HG03064 (cell line): ENCODE measurements around the gene PCBP2.
A peak's percentile ranks its signal among the peaks of the same experiment; 100 is the strongest.
"Not testable (repeated sequence)": the region's sequence is repeated elsewhere in the genome, so short reads cannot be mapped to it uniquely, and the experiment has no call there.

Source experiments
- ATAC-seq: cut with Tn5 transposase; IDR thresholded peaks from one replicate; pipeline ENCODE4 v1.9.1; 2021; ENCODE audit warnings: low read depth; ENCODE audit not compliant: unreplicated experiment

PCBP2 gene

GRCh38 chr12:53439582-53439981 lies 12.3 kb upstream of the PCBP2 start:
- ATAC-seq, result not testable (repeated sequence)

- ATAC-seq, result peak; percentile 93
Observed at GRCh38 chr12:53441040-53441833, 10.7 kb upstream of the PCBP2 start, which contains the start of gene PRR13. Gene PRR13 (plus strand): TSS chr12:53441734. CDS start chr12:53442715, 981 bp downstream.

GRCh38 chr12:53443955-53444354 lies 7.9 kb upstream of the PCBP2 start:
- ATAC-seq, result no peak

GRCh38 chr12:53444593-53445325 lies 7.1 kb upstream of the PCBP2 start:
- not testable (repeated sequence) for ATAC-seq

GRCh38 chr12:53450936-53451335 lies 966 bp upstream of the PCBP2 start:
- no peak for ATAC-seq

- ATAC-seq, result peak; percentile 21
Observed at GRCh38 chr12:53452159-53453077, 516 bp downstream of the PCBP2 start.

- ATAC-seq, result no peak
Observed at GRCh38 chr12:53453953-53454640, 2.2 kb downstream of the PCBP2 start.

GRCh38 chr12:53454707-53455106 lies 2.8 kb downstream of the PCBP2 start:
- no peak for ATAC-seq

- ATAC-seq, result no peak
Observed at GRCh38 chr12:53456654-53457366, 4.9 kb downstream of the PCBP2 start.

- no peak for ATAC-seq
Observed at GRCh38 chr12:53459097-53459496, 7.2 kb downstream of the PCBP2 start.

- no peak for ATAC-seq
Observed at GRCh38 chr12:53461059-53461458, 9.2 kb downstream of the PCBP2 start.

- no peak for ATAC-seq
Observed at GRCh38 chr12:53461591-53461990, 9.7 kb downstream of the PCBP2 start.

- no peak for ATAC-seq
Observed at GRCh38 chr12:53462935-53463334, 11.0 kb downstream of the PCBP2 start.

GRCh38 chr12:53463802-53464560 lies 12.1 kb downstream of the PCBP2 start:
- ATAC-seq, result no peak

- no peak for ATAC-seq
Observed at GRCh38 chr12:53464685-53465418, 12.9 kb downstream of the PCBP2 start.

- ATAC-seq, result no peak
Observed at GRCh38 chr12:53465679-53466078, 13.8 kb downstream of the PCBP2 start.

- ATAC-seq, result no peak
Observed at GRCh38 chr12:53466640-53467039, 14.7 kb downstream of the PCBP2 start.

GRCh38 chr12:53467082-53467481 lies 15.2 kb downstream of the PCBP2 start:
- no peak for ATAC-seq
